IgD-negative memory B cell (primary cell): ENCODE data around the gene CUL1. TPM values are rescaled to one million over a fixed set of nuclear protein-coding genes. Genes with fewer than 3 reads are reported as not detected.

ENCODE experiments used
- H3K27ac Mint-ChIP-seq, 3 donors: one replicate each; pipeline ENCODE4 v1.8.0; 2020 to 2022; ENCODE audit warnings: mild to moderate bottlenecking in 3 of 3, mixed read lengths in 3 of 3, moderate library complexity in 1 of 3
- H3K27me3 Mint-ChIP-seq: one replicate; pipeline ENCODE4 v1.8.0; 2021; ENCODE audit warnings: mixed read lengths
- H3K36me3 Mint-ChIP-seq: one replicate; pipeline ENCODE4 v1.8.0; 2020; ENCODE audit warnings: mild to moderate bottlenecking, mixed read lengths
- H3K4me1 Mint-ChIP-seq, 3 donors: one replicate each; pipeline ENCODE4 v1.8.0; 2020 to 2022; ENCODE audit warnings: mixed read lengths in 3 of 3, mild to moderate bottlenecking in 1 of 3
- H3K4me3 Mint-ChIP-seq, 4 donors: one replicate each; pipeline ENCODE4 v1.8.0; 2020 to 2022; ENCODE audit warnings: mild to moderate bottlenecking in 4 of 4, mixed read lengths in 4 of 4, moderate library complexity in 3 of 4
- H3K9me3 Mint-ChIP-seq, 3 donors: one replicate each; pipeline ENCODE4 v1.8.0; 2020 to 2021; ENCODE audit warnings: mixed read lengths in 3 of 3, mild to moderate bottlenecking in 1 of 3
- polyA plus RNA-seq: library from polyadenylated mRNA; unstranded; fragments of 300-500 nt; fragmentation: Illumina TruSeq; gene quantifications from one replicate; pipeline ENCODE4 v1.2.3, GENCODE V29; 2021

CUL1 gene
- polyA plus RNA-seq, 1 donor from 2014 or later = 54.5 TPM

GRCh38 chr7:148811892-148812291, 113.2 kb downstream of the CUL1 start:
- H3K27ac Mint-ChIP-seq = no peak overlapping the region
- no peaks in the 10 kb centered on the region for H3K27me3 Mint-ChIP-seq
- H3K4me1 Mint-ChIP-seq = peaks cover 9 to 19% (median 19%) of the 10 kb centered on the region in 3 donors
- H3K4me3 Mint-ChIP-seq = no peak overlapping the region
- H3K36me3 Mint-ChIP-seq = peaks cover 3% of the 10 kb centered on the region
- no peaks in the 10 kb centered on the region for H3K9me3 Mint-ChIP-seq

DNA sequence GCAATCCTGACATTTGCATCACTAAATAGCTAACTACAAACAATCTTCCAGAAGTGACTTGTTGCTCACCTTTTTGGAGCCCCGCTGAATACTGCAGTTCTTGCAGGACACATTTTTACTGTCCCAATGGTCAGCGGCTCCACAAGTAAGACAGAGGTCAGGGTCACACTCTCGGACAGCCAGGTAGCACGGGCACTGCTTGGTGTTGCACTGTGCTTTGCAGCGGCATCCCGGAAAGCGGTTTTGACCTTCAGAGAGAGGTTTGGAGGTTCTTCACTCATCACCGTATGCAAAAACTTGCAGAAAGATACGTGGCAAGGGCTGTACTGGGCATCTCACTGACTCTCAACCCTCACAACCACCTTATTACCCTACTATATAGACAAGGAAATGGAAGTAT, 115.2 kb downstream of the CUL1 start:
- Mint-ChIP-seq H3K4me3 (no peak overlapping the region), H3K27me3 (no peaks in the 10 kb centered on the region), H3K4me1 (peaks cover 9 to 19% (median 19%) of the 10 kb centered on the region in 3 donors), H3K9me3 (no peaks in the 10 kb centered on the region), H3K36me3 (peaks cover 3% of the 10 kb centered on the region), H3K27ac (no peak overlapping the region)

- H3K9me3 Mint-ChIP-seq = no peaks in the 10 kb centered on the region
- peaks cover 9 to 19% (median 19%) of the 10 kb centered on the region in 3 donors for H3K4me1 Mint-ChIP-seq
- H3K4me3 Mint-ChIP-seq = no peak overlapping the region
- peaks cover 3% of the 10 kb centered on the region for H3K36me3 Mint-ChIP-seq
- H3K27ac Mint-ChIP-seq = no peak overlapping the region
- H3K27me3 Mint-ChIP-seq = no peaks in the 10 kb centered on the region
Observed at GRCh38 chr7:148814922-148815559, 116.3 kb downstream of the CUL1 start.

DNA sequence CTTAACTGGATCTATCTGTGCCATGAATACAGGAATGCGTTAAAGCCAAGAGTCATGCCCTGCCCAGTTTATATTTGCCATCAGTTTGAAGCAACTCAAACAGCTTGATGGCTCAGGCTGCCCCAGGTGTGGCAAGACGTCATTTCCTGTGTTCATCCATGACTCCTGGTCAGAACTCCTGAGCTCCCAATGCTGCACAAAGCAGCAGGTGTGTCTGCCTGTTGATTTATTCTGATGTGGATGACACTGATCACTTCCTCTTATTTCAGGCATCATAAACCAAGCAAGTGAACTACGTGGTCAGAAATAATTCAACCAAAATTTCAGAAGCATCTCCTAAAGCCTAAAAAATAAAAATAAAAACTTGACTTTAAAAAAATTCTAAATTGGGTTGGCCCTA, 116.9 kb downstream of the CUL1 start:
- H3K27ac Mint-ChIP-seq = no peak overlapping the region
- no peaks in the 10 kb centered on the region for H3K9me3 Mint-ChIP-seq
- peaks cover 3% of the 10 kb centered on the region for H3K36me3 Mint-ChIP-seq
- H3K4me3 Mint-ChIP-seq = no peak overlapping the region
- H3K27me3 Mint-ChIP-seq = no peaks in the 10 kb centered on the region
- peaks cover 9 to 19% (median 19%) of the 10 kb centered on the region in 3 donors for H3K4me1 Mint-ChIP-seq

- Mint-ChIP-seq H3K9me3 (no peaks in the 10 kb centered on the region), H3K27ac (no peak overlapping the region), H3K4me3 (no peak overlapping the region), H3K27me3 (no peaks in the 10 kb centered on the region), H3K4me1 (peaks cover 0 to 7% (median 2%) of the 10 kb centered on the region in 3 donors), H3K36me3 (peaks cover 2% of the 10 kb centered on the region)
Observed at GRCh38 chr7:148819697-148820360, 121.1 kb downstream of the CUL1 start.

GRCh38 chr7:148821422-148821821, 122.7 kb downstream of the CUL1 start:
- Mint-ChIP-seq H3K4me3 (no peak overlapping the region), H3K27me3 (no peaks in the 10 kb centered on the region), H3K9me3 (no peaks in the 10 kb centered on the region), H3K36me3 (peaks cover 2% of the 10 kb centered on the region), H3K27ac (no peak overlapping the region), H3K4me1 (no peaks in the 10 kb centered on the region)

- peaks cover 2% of the 10 kb centered on the region for H3K36me3 Mint-ChIP-seq
- H3K4me3 Mint-ChIP-seq = no peak overlapping the region
- no peak overlapping the region for H3K27ac Mint-ChIP-seq
- H3K27me3 Mint-ChIP-seq = no peaks in the 10 kb centered on the region
- H3K9me3 Mint-ChIP-seq = no peaks in the 10 kb centered on the region
- H3K4me1 Mint-ChIP-seq = no peaks in the 10 kb centered on the region
Observed at GRCh38 chr7:148824864-148825263, 126.2 kb downstream of the CUL1 start.

GRCh38 chr7:148825338-148825737, 126.6 kb downstream of the CUL1 start:
- H3K4me1 Mint-ChIP-seq = no peaks in the 10 kb centered on the region
- no peak overlapping the region for H3K4me3 Mint-ChIP-seq
- no peaks in the 10 kb centered on the region for H3K9me3 Mint-ChIP-seq
- H3K27ac Mint-ChIP-seq = no peak overlapping the region
- H3K36me3 Mint-ChIP-seq = peaks cover 2% of the 10 kb centered on the region
- H3K27me3 Mint-ChIP-seq = no peaks in the 10 kb centered on the region

- no peak overlapping the region for H3K4me3 Mint-ChIP-seq
- no peak overlapping the region for H3K27ac Mint-ChIP-seq
- H3K4me1 Mint-ChIP-seq = no peaks in the 10 kb centered on the region
- no peaks in the 10 kb centered on the region for H3K27me3 Mint-ChIP-seq
- no peaks in the 10 kb centered on the region for H3K9me3 Mint-ChIP-seq
- H3K36me3 Mint-ChIP-seq = no peaks in the 10 kb centered on the region
Observed at GRCh38 chr7:148828965-148829364, 130.3 kb downstream of the CUL1 start.

DNA sequence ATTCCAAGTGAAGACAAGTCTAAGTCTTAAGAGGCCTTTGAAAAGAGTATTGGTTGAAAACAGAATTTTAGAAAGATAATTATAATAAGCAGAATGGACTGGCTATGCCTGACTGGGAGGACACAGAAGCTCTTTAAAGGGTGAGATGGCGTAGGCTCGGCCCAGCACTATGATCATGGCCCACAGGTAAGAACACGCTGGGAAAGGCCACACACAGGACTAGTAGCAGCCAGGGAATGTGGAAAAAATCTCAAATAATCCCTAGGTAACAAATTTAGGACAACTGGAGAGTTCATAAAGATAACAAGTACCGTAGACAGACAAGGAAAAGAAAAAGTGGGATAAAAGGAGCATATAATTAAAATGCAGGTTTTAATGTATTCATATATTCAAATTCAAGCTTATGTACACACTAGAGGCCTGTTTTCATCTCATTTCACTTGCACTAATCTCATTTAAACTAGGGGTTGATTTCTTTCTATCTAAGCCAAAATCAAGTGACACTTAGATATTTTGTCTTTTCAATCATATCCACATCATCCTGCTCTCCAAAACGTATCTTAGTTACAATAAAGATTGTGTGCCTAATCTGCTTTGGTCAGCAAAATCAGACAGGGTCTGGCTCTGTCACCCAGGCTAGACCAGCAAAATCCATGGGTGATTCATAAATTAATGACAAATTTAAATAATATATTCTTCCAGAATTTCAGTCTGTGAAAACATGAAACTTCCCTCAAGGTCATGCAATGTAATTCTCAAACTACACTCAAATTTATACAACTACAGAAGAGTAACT, 132.4 kb downstream of the CUL1 start:
- H3K4me3 Mint-ChIP-seq = no peak overlapping the region
- no peaks in the 10 kb centered on the region for H3K4me1 Mint-ChIP-seq
- no peak overlapping the region for H3K27ac Mint-ChIP-seq
- no peaks in the 10 kb centered on the region for H3K36me3 Mint-ChIP-seq
- H3K9me3 Mint-ChIP-seq = no peaks in the 10 kb centered on the region
- H3K27me3 Mint-ChIP-seq = no peaks in the 10 kb centered on the region

GRCh38 chr7:148831782-148832181, 133.1 kb downstream of the CUL1 start:
- Mint-ChIP-seq H3K27ac (no peak overlapping the region), H3K4me3 (no peak overlapping the region), H3K36me3 (no peaks in the 10 kb centered on the region), H3K9me3 (no peaks in the 10 kb centered on the region), H3K27me3 (no peaks in the 10 kb centered on the region), H3K4me1 (no peaks in the 10 kb centered on the region)

GRCh38 chr7:148834605-148835004, 135.9 kb downstream of the CUL1 start:
- peaks cover 6 to 14% (median 8%) of the 10 kb centered on the region in 3 donors for H3K4me1 Mint-ChIP-seq
- H3K9me3 Mint-ChIP-seq = peaks cover 0 to 5% (median 2%) of the 10 kb centered on the region in 3 donors
- no peaks in the 10 kb centered on the region for H3K36me3 Mint-ChIP-seq
- no peak overlapping the region for H3K27ac Mint-ChIP-seq
- H3K4me3 Mint-ChIP-seq = no peak overlapping the region
- H3K27me3 Mint-ChIP-seq = no peaks in the 10 kb centered on the region

GRCh38 chr7:148835854-148836253, 137.2 kb downstream of the CUL1 start:
- Mint-ChIP-seq H3K9me3 (peaks cover 0 to 5% (median 2%) of the 10 kb centered on the region in 3 donors), H3K27ac (no peak overlapping the region), H3K36me3 (no peaks in the 10 kb centered on the region), H3K27me3 (no peaks in the 10 kb centered on the region), H3K4me1 (peaks cover 6 to 14% (median 8%) of the 10 kb centered on the region in 3 donors), H3K4me3 (no peak overlapping the region)

DNA sequence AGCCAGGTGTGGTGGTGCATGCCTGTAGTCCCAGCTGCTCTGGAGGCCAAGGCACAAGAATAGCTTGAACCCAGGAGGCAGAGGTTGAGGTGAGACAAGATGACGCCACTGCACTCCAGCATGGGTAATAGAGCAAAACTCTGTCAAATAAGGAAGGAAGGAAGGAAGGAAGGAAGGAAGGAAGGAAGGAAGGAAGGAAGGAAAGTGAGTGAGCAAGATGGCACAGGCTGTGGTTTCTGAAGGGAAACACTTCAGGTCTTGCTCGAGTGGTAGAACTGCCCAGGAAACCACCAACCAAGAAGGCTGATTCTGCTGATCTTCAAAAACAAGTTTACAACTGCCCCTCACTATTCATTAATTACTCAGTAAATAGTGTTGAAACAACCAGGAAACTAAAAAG, 140.2 kb downstream of the CUL1 start:
- Mint-ChIP-seq H3K9me3 (peaks cover 0 to 5% (median 2%) of the 10 kb centered on the region in 3 donors), H3K36me3 (no peaks in the 10 kb centered on the region), H3K27ac (peak overlapping the region in 2 of 3 donors; percentile 6 to 77), H3K4me3 (peak overlapping the region in 1 of 4 donors; percentile 27), H3K4me1 (peaks cover 8 to 14% (median 9%) of the 10 kb centered on the region in 3 donors), H3K27me3 (no peaks in the 10 kb centered on the region)
